ENCODE measurements around the gene FTL. TPM values are rescaled to one million over a fixed set of nuclear protein-coding genes. Genes with fewer than 3 reads are reported as not detected.

The FTL gene
- total RNA-seq, 1 donor from 2014 or later = 4,380 TPM

GRCh38 chr19:49004964-49005614 lies 40.0 kb downstream of the FTL start:
- no peak for TF ChIP-seq POLR2A (IDR thresholded peaks at IDR 0.05)
- TF ChIP-seq CTCF (IDR thresholded peaks at IDR 0.05) = no peak
- no peak for TF ChIP-seq POLR2AphosphoS5 (IDR thresholded peaks at IDR 0.05; ENCODE audit: insufficient read depth in 1 of 2, low read depth in 1 of 2)
- no peaks in the 10 kb centered on the region for H3K9me3 ChIP-seq
- H3K36me3 ChIP-seq = peaks cover 6 to 64% of the 10 kb centered on the region in 2 donors
- no peaks in the 10 kb centered on the region for H3K27me3 ChIP-seq
- no peak overlapping the region for H3K27ac ChIP-seq
- intact Hi-C loops (cut with DNase I) = no loop called here
- H3K4me1 ChIP-seq = no peaks in the 10 kb centered on the region
- no peak overlapping the region for H3K4me3 ChIP-seq
- no peak for DNase-seq (ENCODE audit: extremely low spot score in 2 of 2)

- Histone ChIP-seq H3K36me3 (peaks cover 6 to 77% of the 10 kb centered on the region in 2 donors), H3K4me3 (no peak overlapping the region), H3K4me1 (no peaks in the 10 kb centered on the region), H3K27ac (no peak overlapping the region), H3K27me3 (no peaks in the 10 kb centered on the region), H3K9me3 (no peaks in the 10 kb centered on the region)
- intact Hi-C loops (cut with DNase I) = no loop called here
- no peak for DNase-seq (ENCODE audit: extremely low spot score in 2 of 2)
- TF ChIP-seq CTCF (IDR thresholded peaks at IDR 0.05) (no peak), POLR2AphosphoS5 (IDR thresholded peaks at IDR 0.05; ENCODE audit: insufficient read depth in 1 of 2, low read depth in 1 of 2) (no peak), POLR2A (IDR thresholded peaks at IDR 0.05) (no peak)
Measured at GRCh38 chr19:49006905-49007304, 41.8 kb downstream of the FTL start.

GRCh38 chr19:49009828-49010227 lies 44.7 kb downstream of the FTL start:
- TF ChIP-seq POLR2AphosphoS5 (IDR thresholded peaks at IDR 0.05; ENCODE audit: insufficient read depth in 1 of 2, low read depth in 1 of 2) (no peak), POLR2A (IDR thresholded peaks at IDR 0.05) (no peak), CTCF (IDR thresholded peaks at IDR 0.05) (no peak)
- intact Hi-C loops (cut with DNase I) = no loop called here
- DNase-seq (ENCODE audit: extremely low spot score in 2 of 2) = no peak
- Histone ChIP-seq H3K27me3 (no peaks in the 10 kb centered on the region), H3K9me3 (no peaks in the 10 kb centered on the region), H3K4me1 (no peaks in the 10 kb centered on the region), H3K27ac (no peak overlapping the region), H3K4me3 (no peak overlapping the region), H3K36me3 (peaks cover 0 to 68% of the 10 kb centered on the region in 2 donors)

GRCh38 chr19:49010453-49010852 lies 45.3 kb downstream of the FTL start:
- Histone ChIP-seq H3K4me1 (no peaks in the 10 kb centered on the region), H3K27me3 (no peaks in the 10 kb centered on the region), H3K4me3 (no peak overlapping the region), H3K27ac (no peak overlapping the region), H3K36me3 (peaks cover 0 to 68% of the 10 kb centered on the region in 2 donors), H3K9me3 (no peaks in the 10 kb centered on the region)
- DNase-seq (ENCODE audit: extremely low spot score in 2 of 2) = no peak
- intact Hi-C loops (cut with DNase I) = no loop called here
- no peak for TF ChIP-seq POLR2A (IDR thresholded peaks at IDR 0.05)
- TF ChIP-seq POLR2AphosphoS5 (IDR thresholded peaks at IDR 0.05; ENCODE audit: insufficient read depth in 1 of 2, low read depth in 1 of 2) = no peak
- TF ChIP-seq CTCF (IDR thresholded peaks at IDR 0.05) = no peak

- H3K27me3 ChIP-seq = no peaks in the 10 kb centered on the region
- no peak for TF ChIP-seq CTCF (IDR thresholded peaks at IDR 0.05)
- intact Hi-C loops (cut with DNase I) = no loop called here
Measured at GRCh38 chr19:49011194-49011593, 46.1 kb downstream of the FTL start.

More at GRCh38 chr19:49011194-49011593, 46.1 kb downstream of the FTL start:
- no peaks in the 10 kb centered on the region for H3K9me3 ChIP-seq
- H3K4me3 ChIP-seq = no peak overlapping the region
- no peak for DNase-seq (ENCODE audit: extremely low spot score in 2 of 2)
- no peak overlapping the region for H3K27ac ChIP-seq
- peaks cover 0 to 63% of the 10 kb centered on the region in 2 donors for H3K36me3 ChIP-seq
- no peaks in the 10 kb centered on the region for H3K4me1 ChIP-seq

Data from vagina (tissue), 2 donors.